Esophagus muscularis mucosa (tissue), 4 donors: ENCODE measurements around the gene CAPN9. TPM values are rescaled to one million over a fixed set of nuclear protein-coding genes. Genes with fewer than 3 reads are reported as not detected.
A peak's percentile ranks its signal among the peaks of the same experiment; 100 is the strongest.
"Not testable (repeated sequence)": the region's sequence is repeated elsewhere in the genome, so short reads cannot be mapped to it uniquely, and the experiment has no call there.

Source experiments
- DNase-seq: peaks from one replicate; pipeline ENCODE4 v3.0.0-alpha.2; 2017; ENCODE audit errors: extremely low spot score
- H3K27ac ChIP-seq, 4 donors: fragments of 200-600 bp; sonication (generic); replicated peaks in 1 of 4; 1 replicate in 3 of 4; 2 replicates in 1 of 4; pipeline ENCODE4 v1.5.1; 2016 to 2019; ENCODE audit warnings: mild to moderate bottlenecking in 1 of 4
- H3K27me3 ChIP-seq, 4 donors: fragments of 200-600 bp; sonication (generic); one replicate each; pipeline versions ENCODE4 v1.5.1 to v1.6.0; 2016 to 2019
- H3K36me3 ChIP-seq, 4 donors: fragments of 200-600 bp; sonication (generic); one replicate each; pipeline ENCODE4 v1.5.1; 2016 to 2019
- H3K4me1 ChIP-seq, 4 donors: fragments of 200-600 bp; sonication (generic); one replicate each; pipeline ENCODE4 v1.5.1; 2016 to 2019
- H3K4me3 ChIP-seq, 4 donors: fragments of 200-600 bp; sonication (generic); 1 replicate in 2 of 4; 2 replicates in 2 of 4; pipeline ENCODE4 v1.5.1; 2016 to 2019; ENCODE audit warnings: mild to moderate bottlenecking in 4 of 4, moderate library complexity in 1 of 4
- H3K9me3 ChIP-seq, 4 donors: fragments of 200-600 bp; sonication (generic); 1 replicate in 3 of 4; 2 replicates in 1 of 4; pipeline ENCODE4 v1.5.1; 2016 to 2019
- CTCF ChIP-seq, 3 experiments: fragments of 200-600 bp in 2 of 3; fragments of 450-650 bp in 1 of 3; sonication (generic) in 2 of 3; IDR thresholded peaks; one replicate each; pipeline ENCODE4 v1.5.1; 2017 to 2019; ENCODE audit warnings: antibody characterized with exemption in 3 of 3, mild to moderate bottlenecking in 2 of 3, moderate library complexity in 1 of 3
- EP300 ChIP-seq: sonication (generic); formaldehyde crosslinking; IDR thresholded peaks from one replicate; pipeline ENCODE4 v1.6.1; 2017; ENCODE audit warnings: antibody characterized with exemption
- POLR2A ChIP-seq: fragments of 450-650 bp; IDR thresholded peaks from one replicate; pipeline ENCODE4 v1.6.1; 2017; ENCODE audit warnings: antibody characterized with exemption, moderate library complexity, mild to moderate bottlenecking, low read depth
- POLR2AphosphoS5 ChIP-seq, 2 donors: sonication (generic); formaldehyde crosslinking; IDR thresholded peaks; one replicate each; pipeline ENCODE4 v1.6.1; 2017; ENCODE audit warnings: antibody characterized with exemption in 2 of 2
- WGBS: methylation state at CpG from one replicate; pipeline ENCODE4 v1.1.5; 2018; 5-methylcytosine and 5-hydroxymethylcytosine counted together
- intact Hi-C: fragments of 100-400 bp; cut with DNase I; formaldehyde crosslinking; loops from one replicate; pipeline ENCODE4 v1.15.1; 2023
- total RNA-seq, 4 donors: library from RNA; depleted of rRNA; stranded (reverse); fragments of >200 nt; gene quantifications; one replicate each; pipeline versions ENCODE4 v1.1.0 to v1.2.1, GENCODE V29; 2016

Gene CAPN9
- total RNA-seq, 4 donors from 2014 or later: not detected

GRCh38 chr1:230713138-230713537, 34.0 kb upstream of the CAPN9 start:
- no peaks in the 10 kb centered on the region for H3K27me3 ChIP-seq
- intact Hi-C loops: no loop called here
- TF ChIP-seq POLR2A (no peak), CTCF (IDR thresholded peaks at IDR 0.05) (no peak), EP300 (no peak), POLR2AphosphoS5 (IDR thresholded peaks at IDR 0.05) (no peak)
- H3K4me1 ChIP-seq: peaks cover 7 to 19% (median 17%) of the 10 kb centered on the region in 4 donors
- 74% methylated on average over 7 of the region's 7 CpGs for WGBS
- H3K27ac ChIP-seq: no peak overlapping the region
- no peaks in the 10 kb centered on the region for H3K36me3 ChIP-seq
- H3K4me3 ChIP-seq: peak overlapping the region in 1 of 4 donors; percentile 37
- no peak for DNase-seq
- no peaks in the 10 kb centered on the region for H3K9me3 ChIP-seq

- H3K27ac ChIP-seq: peak overlapping the region in 2 of 4 donors; percentile 42 to 48
- H3K27me3 ChIP-seq: no peaks in the 10 kb centered on the region
- H3K4me1 ChIP-seq: peaks cover 7 to 19% (median 17%) of the 10 kb centered on the region in 4 donors
- peak overlapping the region; percentile 6 to 43 (median 31) for H3K4me3 ChIP-seq
- H3K9me3 ChIP-seq: no peaks in the 10 kb centered on the region
- intact Hi-C loops: no loop called here
- no peak for DNase-seq
- WGBS: 79% methylated on average over 8 of the region's 8 CpGs
- H3K36me3 ChIP-seq: no peaks in the 10 kb centered on the region
- TF ChIP-seq POLR2A (no peak), CTCF (IDR thresholded peaks at IDR 0.05) (no peak), POLR2AphosphoS5 (IDR thresholded peaks at IDR 0.05) (no peak), EP300 (no peak)
Observed at GRCh38 chr1:230713547-230713914, 33.7 kb upstream of the CAPN9 start.

- Histone ChIP-seq H3K4me3 (peak within 1 kb of the TSS; percentile 6 to 43 (median 31)), H3K4me1 (peaks cover 7 to 19% (median 17%) of the 10 kb centered on the region in 4 donors), H3K27me3 (no peaks in the 10 kb centered on the region), H3K36me3 (no peaks in the 10 kb centered on the region), H3K9me3 (no peaks in the 10 kb centered on the region), H3K27ac (peak within 1 kb of the TSS in 3 of 4 donors; percentile 31 to 48 (median 42))
- TF ChIP-seq POLR2A (no peak), POLR2AphosphoS5 (IDR thresholded peaks at IDR 0.05) (peak; percentile 42 to 53)
- 40% methylated on average over 19 of the region's 24 CpGs for WGBS
- intact Hi-C loops: no loop called here
- no peak for DNase-seq
Observed at GRCh38 chr1:230713915-230714764, 33.0 kb upstream of the CAPN9 start, which contains the start of gene AGT. Gene AGT, minus strand, starts transcription at chr1:230714122. Its CDS starts 3,299 bp downstream, at chr1:230710823.

GRCh38 chr1:230715510-230715909, 31.7 kb upstream of the CAPN9 start:
- intact Hi-C loops: no loop called here
- H3K27ac ChIP-seq: no peak overlapping the region
- H3K27me3 ChIP-seq: no peaks in the 10 kb centered on the region
- TF ChIP-seq POLR2A (no peak), EP300 (no peak), POLR2AphosphoS5 (IDR thresholded peaks at IDR 0.05) (no peak), CTCF (IDR thresholded peaks at IDR 0.05) (no peak)
- H3K9me3 ChIP-seq: no peaks in the 10 kb centered on the region
- 84% methylated on average over 3 of the region's 3 CpGs for WGBS
- DNase-seq: no peak
- no peak overlapping the region for H3K4me3 ChIP-seq
- H3K4me1 ChIP-seq: peaks cover 7 to 19% (median 17%) of the 10 kb centered on the region in 4 donors
- no peaks in the 10 kb centered on the region for H3K36me3 ChIP-seq

GRCh38 chr1:230716453-230716852, 30.7 kb upstream of the CAPN9 start:
- intact Hi-C loops, H3K9me3 ChIP-seq, H3K27ac ChIP-seq, H3K4me3 ChIP-seq, DNase-seq, H3K27me3 ChIP-seq, H3K36me3 ChIP-seq: not testable (repeated sequence)
- peaks cover 7 to 19% (median 17%) of the 10 kb centered on the region in 4 donors for H3K4me1 ChIP-seq
- 60% methylated on average over 3 of the region's 3 CpGs for WGBS
